ENCODE results near the gene FBXO2.

Gene FBXO2

GRCh38 chr1:11653101-11653860 lies 948 bp downstream of the FBXO2 start:
- no peak for DNase-seq (ENCODE audit: low spot score)

GRCh38 chr1:11652203-11652780 lies 1.9 kb downstream of the FBXO2 start:
- no peak for DNase-seq (ENCODE audit: low spot score)

DNA sequence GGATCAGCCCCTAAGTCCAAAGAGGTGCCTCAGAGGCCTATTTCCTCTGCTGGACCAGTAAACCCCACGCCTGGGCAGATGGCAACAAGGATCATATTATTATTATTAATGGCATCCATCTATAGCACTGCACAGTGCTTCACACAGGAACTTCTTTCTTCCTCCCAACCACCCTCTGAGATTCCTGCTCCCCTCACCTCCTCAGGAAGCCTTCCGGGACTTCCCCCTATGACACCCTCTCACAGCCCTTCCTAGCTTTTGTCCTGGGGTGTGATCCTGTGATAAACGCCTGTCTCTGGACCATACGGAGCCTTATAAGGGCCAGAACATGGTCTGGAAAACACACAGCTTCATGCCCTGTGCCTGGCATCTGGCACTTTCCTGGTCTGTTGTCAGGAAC lies 3.2 kb downstream of the FBXO2 start:
- no peak for DNase-seq (ENCODE audit: low spot score)

DNA sequence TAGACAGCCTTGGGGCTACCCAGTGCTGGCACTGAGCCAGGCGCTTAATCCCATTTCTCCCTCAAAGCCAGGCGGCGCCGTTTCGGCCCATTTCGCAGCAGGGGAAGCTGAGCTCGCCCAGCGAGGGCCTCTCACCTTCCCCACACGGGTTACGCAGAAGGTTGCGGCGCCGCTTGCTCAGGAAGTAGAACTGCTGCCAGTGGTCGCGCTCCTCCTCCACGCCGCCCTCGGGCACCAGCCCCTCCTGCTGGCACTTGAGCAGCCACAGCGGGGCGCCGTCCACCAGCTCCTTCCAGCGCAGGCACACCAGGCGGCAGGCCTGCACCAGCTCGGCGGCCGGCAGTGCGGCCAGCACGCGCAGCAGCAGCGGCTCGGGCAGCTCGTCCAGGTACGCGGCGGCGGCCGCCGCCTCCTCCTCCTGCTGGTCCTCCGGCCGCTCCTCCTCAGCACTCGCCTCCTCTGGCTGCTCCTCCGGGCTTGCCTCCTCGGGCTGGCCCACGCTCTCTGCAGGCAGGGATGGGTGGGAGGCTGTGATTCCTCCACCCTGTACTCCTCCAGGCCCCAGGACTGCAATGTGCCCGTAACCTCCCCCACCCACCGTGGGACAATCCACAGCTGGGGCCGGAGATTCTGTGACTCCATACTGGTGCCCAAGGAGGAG lies 3.8 kb downstream of the FBXO2 start:
- no peak for DNase-seq (ENCODE audit: low spot score)

DNA sequence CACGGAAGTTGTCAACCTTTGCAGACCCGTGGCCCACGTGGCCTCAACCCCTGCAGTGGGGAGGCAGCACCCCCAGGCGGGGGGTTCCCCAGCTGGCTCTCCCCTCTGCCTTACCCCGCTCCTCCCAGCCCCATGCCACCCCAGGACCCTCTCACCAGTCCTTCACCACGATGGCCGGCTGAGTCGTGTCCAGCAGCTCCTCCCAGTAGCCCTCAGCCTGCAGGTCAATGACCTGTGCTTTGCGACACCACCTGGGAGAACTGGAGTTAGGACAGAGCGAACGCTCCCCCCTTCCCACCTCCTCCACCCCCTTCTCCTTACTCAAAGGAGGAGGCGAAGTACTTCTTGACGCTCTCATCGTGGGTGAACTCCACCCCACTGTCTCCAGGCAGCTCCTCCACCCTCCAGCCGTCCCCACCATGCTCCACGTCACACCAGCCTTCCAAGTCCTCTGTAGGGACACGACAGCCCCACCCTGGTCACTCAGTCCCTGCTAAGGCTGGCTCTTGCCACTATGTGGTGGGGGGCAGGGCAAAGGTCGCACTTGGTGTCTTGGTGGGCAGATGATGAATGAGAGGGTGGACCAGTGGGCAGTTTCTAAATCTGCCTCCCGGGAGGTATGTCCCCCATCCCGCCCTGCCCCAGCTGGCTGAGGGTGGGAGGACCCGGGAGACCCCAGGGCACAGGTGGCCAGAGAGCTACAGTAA lies 4.5 kb downstream of the FBXO2 start:
- DNase-seq (ENCODE audit: low spot score): no peak

- DNase-seq (ENCODE audit: low spot score): no peak
These were observed 5.0 kb downstream of the FBXO2 start for GRCh38 chr1:11649237-11649623.

DNA sequence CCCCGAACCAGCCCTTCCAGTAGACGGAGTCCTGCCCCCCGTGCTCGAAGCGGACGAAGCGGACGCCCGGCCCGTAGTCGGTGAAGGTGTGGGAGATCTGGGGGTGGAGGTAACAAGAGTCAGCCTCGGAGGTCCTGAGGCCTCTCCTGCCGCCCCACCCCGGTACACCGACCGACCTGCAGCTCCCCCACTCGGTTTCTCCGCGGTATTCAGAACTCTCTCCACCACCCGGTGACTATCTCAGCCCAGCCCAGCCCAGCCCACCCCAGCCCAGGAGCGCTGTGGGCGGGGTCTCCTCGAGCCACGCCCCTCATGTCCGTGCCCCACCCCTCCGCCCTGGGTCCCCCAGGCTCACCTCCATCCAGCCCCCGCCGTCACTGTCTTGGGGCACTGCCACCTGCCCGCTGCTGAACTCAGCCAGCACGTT lies 5.5 kb downstream of the FBXO2 start:
- DNase-seq (ENCODE audit: low spot score): no peak

GRCh38 chr1:11648039-11648438 lies 6.2 kb downstream of the FBXO2 start:
- no peak for DNase-seq (ENCODE audit: low spot score)

GRCh38 chr1:11647333-11647732 lies 6.9 kb downstream of the FBXO2 start:
- no peak for DNase-seq (ENCODE audit: low spot score)

DNA sequence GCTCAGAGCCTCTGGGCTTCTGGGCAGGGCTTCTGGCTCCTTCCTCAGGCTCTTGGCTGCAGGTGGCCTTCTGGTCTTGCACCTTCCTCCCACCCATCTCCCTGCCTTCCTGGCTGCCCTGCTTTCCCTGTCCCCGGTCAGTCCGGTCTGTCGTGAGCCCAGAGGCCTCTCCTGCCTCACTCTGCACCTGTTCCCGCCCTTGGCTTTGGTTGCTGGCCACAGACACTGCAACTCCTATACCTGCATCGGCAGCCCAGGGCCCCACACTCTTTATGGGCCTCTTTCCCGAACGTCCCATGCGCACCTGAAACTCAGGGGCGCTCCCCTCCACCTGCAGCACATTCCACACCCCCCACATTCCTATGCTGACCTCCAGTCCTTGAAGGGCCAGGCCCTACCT lies 7.9 kb downstream of the FBXO2 start:
- no peak for DNase-seq (ENCODE audit: low spot score)

DNA sequence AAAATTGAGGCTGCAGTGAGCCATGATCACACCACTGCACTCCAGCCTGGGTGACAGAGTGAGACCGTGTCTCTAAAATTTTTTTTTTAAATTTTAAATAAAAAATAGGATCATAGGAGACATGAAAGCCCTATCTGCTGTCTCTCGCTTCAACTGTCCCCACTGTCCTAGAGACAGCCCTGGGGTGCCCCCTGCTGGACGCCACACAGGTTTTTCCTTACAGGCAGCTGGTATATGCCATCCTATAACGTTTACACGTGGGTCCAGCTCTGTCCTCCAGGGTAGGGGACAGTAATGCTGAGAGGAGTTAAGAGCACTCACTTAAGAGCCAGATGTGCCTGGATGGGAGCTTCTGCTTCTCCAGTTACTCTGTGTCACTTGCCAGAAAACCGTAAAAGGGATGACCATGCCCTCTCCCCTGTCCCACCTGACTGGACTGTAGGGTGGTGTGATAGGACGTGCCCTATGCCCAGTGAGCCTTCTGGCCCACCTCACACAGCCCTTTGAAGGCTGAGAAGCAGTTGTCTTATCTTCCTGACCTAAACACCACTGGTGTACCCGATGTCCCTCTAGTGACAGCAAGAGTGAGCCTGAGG lies 8.5 kb downstream of the FBXO2 start:
- DNase-seq (ENCODE audit: low spot score): no peak

DNA sequence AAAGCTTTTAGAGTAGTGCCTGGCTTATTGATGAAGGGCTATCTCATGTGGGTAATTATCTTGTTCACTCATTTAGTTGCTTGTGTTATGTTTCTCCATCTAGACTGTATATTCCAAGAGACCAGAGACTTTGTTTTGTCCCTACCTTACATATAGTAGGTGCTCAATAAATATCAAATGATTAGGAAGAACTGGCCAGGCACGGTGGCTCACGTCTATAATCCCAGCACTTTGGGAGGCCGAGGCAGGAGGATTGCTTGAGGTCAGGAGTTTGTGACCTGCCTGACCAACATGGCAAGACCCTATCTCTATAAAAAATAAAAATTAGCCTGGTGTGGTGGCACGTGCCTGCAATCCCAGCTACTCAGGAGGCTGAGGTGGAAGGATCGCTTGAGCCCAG lies 9.0 kb downstream of the FBXO2 start:
- no peak for DNase-seq (ENCODE audit: low spot score)

DNA sequence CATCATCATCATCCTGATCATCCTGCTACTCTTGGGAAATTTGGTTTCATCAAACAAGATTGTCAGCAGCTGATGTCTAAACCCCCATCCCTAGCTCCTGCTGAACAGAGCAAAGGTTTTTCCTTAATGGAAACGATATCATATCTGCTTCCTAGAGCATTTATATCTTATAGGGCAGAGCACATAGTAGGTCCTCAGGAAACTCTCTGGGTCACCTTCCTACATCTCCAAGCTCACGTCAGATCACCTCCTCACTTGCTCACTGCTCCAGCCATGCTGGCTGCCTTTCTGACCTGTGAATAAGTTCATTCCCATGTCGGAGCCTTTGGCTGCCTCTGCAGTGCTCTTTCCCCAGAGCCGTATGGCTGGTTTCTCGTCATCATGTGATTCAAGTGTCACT lies 10.4 kb downstream of the FBXO2 start:
- DNase-seq (ENCODE audit: low spot score): no peak

DNA sequence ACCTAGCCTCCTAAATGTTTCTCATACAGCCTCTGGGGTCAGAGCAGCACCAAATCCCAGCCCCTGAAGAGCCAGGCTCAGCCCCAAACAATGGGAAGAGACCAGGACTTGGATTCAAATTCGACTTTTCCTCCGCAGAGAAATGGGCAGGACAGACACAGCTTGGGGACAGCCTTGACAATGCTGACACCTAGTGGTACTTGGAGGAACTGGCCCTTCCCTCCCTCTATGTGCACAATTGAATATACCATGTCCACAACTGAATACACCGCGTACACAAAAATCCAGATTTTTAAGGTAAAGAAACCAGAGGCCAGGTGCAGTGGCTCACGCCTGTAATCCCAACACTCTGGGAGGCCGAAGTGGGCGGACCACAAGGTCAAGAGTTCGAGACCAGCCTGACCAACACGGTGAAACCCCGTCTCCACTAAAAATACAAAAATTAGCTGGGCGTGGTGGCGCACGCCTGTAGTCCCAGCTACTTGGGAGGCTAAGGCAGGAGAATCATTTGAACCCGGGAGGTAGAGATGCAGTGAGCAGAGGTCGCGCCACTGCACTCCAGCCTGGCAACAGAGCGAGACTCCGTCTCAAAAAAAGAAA lies 11.7 kb downstream of the FBXO2 start:
- peak; percentile 80 for DNase-seq (ENCODE audit: low spot score)

DNA sequence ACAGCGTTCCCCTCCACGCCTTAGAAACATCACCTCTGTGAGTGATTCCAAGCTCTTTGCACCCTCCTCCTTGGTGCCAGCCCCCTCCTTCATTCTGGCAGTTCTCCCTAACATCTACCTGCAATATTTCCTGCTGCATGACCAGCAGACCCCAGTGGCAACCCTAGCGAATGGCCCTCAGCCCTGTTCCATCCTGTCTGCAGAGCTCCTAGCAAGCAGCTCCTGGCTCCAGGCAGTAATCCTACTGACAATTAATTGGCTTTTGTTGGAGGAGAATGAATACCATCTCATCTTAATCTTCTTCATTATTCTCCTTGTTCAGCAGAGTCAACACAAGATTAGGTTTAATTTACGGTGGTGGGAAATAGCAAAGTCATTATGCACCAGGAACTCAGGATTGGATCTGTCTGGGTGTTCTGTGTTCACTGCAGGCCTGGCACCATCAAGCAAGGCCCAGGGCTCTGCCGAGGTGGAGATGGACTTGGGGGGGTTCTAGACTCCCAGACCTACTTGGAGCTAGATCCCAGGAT lies 12.4 kb downstream of the FBXO2 start:
- DNase-seq (ENCODE audit: low spot score): no peak

DNA sequence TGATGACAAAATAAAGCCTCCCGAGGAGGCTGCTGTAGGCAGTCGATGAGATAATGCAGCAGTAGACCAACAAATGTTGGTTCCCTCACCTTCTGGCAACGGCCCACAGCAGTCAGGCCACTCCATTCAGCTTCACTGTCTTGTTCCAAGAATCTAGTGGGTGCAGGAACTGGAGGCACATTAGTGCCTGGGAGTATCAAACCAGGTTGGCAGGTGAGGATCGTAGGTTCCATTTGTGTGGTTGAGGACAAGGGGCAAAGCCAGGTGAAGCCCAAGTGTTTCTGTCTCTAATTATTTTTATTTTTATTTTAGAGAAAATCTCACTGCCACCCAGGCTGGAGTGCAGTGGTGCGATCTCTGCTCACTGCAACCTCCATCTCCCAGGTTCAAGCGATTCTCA lies 13.3 kb downstream of the FBXO2 start:
- DNase-seq (ENCODE audit: low spot score): no peak

- DNase-seq (ENCODE audit: low spot score): no peak
These were observed 14.1 kb downstream of the FBXO2 start for GRCh38 chr1:11640101-11640500.

DNA sequence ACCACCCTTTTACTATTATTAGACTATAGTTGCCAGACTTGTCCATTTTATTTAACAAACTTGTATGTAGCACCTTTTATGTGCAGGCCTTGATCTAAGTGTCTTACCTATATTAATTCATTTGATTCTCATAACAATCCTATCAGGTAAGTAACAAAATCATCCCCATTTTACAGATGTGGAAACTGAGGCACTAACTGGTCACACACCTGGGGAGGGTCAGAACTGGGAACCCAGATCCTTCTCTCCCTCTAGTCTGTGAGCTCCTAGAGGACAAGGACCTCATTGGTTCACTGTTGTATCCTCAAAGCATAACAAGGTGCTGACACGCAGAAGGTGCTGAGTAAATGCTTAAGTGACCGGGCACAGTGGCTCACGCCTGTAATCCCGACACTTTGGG lies 14.9 kb downstream of the FBXO2 start:
- DNase-seq (ENCODE audit: low spot score): no peak

- no peak for DNase-seq (ENCODE audit: low spot score)
These were observed 16.1 kb downstream of the FBXO2 start for GRCh38 chr1:11638121-11638520.

DNA sequence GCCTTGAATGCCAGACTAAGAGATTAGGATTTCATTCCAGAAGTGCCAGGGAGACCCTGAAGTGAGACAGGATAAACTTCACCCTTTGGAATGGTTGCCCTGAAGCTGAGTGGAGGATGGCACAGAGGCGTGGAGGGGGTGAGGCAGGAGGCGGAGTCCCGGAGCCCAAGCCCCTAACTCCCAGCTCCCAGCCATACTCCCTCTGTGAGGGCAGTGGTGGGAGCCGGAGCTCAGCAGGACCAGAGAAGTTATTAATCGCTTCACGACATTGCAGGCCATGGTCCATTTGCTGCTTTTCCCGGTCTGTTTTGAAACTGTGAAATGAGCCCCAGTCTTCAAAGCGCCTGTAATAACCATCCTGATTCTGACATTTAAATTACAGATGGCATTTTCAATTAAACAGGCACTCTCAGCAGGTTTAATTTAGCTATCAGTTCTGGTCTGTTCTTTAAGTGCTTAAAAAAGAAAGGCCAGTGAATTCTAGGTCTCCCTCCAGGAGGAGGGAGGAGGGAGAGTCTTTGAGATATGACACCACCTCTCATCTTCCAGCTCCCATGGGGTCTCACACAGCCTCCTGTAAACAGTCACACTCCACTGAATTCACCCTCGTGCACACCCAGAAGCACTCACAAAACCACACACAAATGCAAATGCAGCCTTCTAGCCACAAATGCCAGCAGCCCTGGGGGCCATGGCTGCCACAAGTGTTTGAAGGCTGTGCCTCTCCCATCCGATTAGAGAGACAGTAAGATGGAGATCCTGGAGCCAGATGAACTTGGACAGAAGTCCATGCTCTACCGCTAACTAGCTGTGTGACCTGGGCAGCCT lies 19.6 kb downstream of the FBXO2 start:
- no peak for DNase-seq (ENCODE audit: low spot score)
